ENCODE results near the gene PCCB. TPM values are rescaled to one million over a fixed set of nuclear protein-coding genes. Genes with fewer than 3 reads are reported as not detected.

Gene PCCB
- total RNA-seq, 1 experiment from 2014 or later = 63.4 TPM

DNA sequence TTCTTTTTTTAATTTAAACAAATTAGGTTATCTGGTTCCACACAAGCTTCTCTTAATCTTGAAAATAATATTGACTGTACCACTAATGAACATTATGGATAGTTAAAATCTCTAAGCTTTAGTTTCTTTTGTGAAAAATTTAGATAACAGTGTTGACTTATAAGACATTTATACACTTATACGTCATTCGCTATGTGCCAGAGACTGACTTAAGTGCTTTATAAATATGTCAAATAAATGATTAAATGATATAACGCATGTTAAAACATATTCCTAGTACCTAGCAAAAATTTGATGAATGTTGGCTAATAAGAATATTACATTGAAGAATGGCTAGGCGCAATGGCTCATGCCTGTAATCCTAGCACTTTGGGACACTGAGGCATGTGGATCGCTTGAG is 96.3 kb downstream of the PCCB start:
- no TSS peak for BruUV-seq (replicated peaks)
- ATAC-seq (no peak), DNase-seq (ENCODE audit: low read depth, low spot score) (no peak)
- Histone ChIP-seq H3K9me3 (ENCODE audit: control insufficient read depth, insufficient read depth, low read depth, low read length) (no peaks in the 10 kb centered on the region), H3K27me3 (ENCODE audit: control insufficient read depth, insufficient read depth, low read length) (no peaks in the 10 kb centered on the region), H3K36me3 (ENCODE audit: control insufficient read depth, insufficient read depth, low read length) (peaks cover 2% of the 10 kb centered on the region; the same call in 1 of the 2 replicates), H3K4me1 (ENCODE audit: control insufficient read depth, insufficient read depth, low read length) (peaks cover 3% of the 10 kb centered on the region; the same call in 1 of the 2 replicates), H3K4me3 (ENCODE audit: low read depth in 2 of 2, low read length in 2 of 2) (no peak overlapping the region), H3K27ac (ENCODE audit: low read length) (no peak overlapping the region)
- intact Hi-C loops (cut with micrococcal nuclease; ENCODE audit: unreplicated experiment) = no loop called here
- ChIA-PET POLR2A (interaction anchor here (0.7 kb wide), 1 partner anchor 103 kb away, joined by 18 read pairs; no protein-coding TSS in a partner anchor), CTCF (no interaction called here)
- in situ Hi-C loops (cut with HindIII; ENCODE audit: low pct_unique_long_range_greater_than_20kb, low sequenced_read_pairs) = no loop called here
- TF ChIP-seq TCF7L2 (IDR thresholded peaks at IDR 0.05; ENCODE audit: low read depth, low read length) (no peak), CTCF (IDR thresholded peaks at IDR 0.05) (no peak), REST (IDR thresholded peaks at IDR 0.05; ENCODE audit: insufficient read depth in 1 of 2, low read depth in 2 of 2, low read length in 1 of 2) (no peak), SIN3A (IDR thresholded peaks at IDR 0.05; ENCODE audit: borderline replicate concordance, insufficient read depth, low read depth, low read length) (no peak), POLR2AphosphoS5 (IDR thresholded peaks at IDR 0.05; ENCODE audit: low read depth, low read length) (no peak)

DNA sequence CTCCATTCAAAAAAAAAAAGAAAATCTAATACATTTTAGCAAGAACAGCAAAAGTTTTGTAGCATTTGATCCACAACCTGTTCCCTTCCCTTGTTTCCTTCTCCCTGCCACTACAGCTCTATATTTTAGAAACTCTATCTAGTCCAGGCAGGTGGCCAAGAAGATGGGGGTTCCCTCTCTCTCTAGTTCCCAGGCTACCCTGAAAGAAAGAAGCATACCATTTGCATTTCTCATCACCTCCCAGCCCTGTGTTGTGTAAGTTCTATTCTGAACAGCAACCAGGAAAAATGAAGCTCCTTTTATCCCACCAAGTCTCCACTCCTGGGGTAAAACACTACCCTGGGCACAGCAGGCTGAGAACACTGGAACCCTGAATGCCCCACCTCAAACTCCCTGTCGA is 100.0 kb downstream of the PCCB start:
- TF ChIP-seq CTCF (IDR thresholded peaks at IDR 0.05) (no peak), TCF7L2 (IDR thresholded peaks at IDR 0.05; ENCODE audit: low read depth, low read length) (no peak), REST (IDR thresholded peaks at IDR 0.05; ENCODE audit: insufficient read depth in 1 of 2, low read depth in 2 of 2, low read length in 1 of 2) (no peak), SIN3A (IDR thresholded peaks at IDR 0.05; ENCODE audit: borderline replicate concordance, insufficient read depth, low read depth, low read length) (no peak), POLR2AphosphoS5 (IDR thresholded peaks at IDR 0.05; ENCODE audit: low read depth, low read length) (no peak)
- BruUV-seq (replicated peaks) = no TSS peak
- Histone ChIP-seq H3K27ac (ENCODE audit: low read length) (no peak overlapping the region), H3K36me3 (ENCODE audit: control insufficient read depth, insufficient read depth, low read length) (0 out of 2 replicates have a peak, but pooled peaks cover 2% of the 10 kb centered on the region), H3K4me1 (ENCODE audit: control insufficient read depth, insufficient read depth, low read length) (no peaks in the 10 kb centered on the region), H3K4me3 (ENCODE audit: low read depth in 2 of 2, low read length in 2 of 2) (no peak overlapping the region), H3K27me3 (ENCODE audit: control insufficient read depth, insufficient read depth, low read length) (no peaks in the 10 kb centered on the region), H3K9me3 (ENCODE audit: control insufficient read depth, insufficient read depth, low read depth, low read length) (no peaks in the 10 kb centered on the region)
- ChIA-PET POLR2A (no interaction called here), CTCF (no interaction called here)
- ATAC-seq = no peak
- in situ Hi-C loops (cut with HindIII; ENCODE audit: low pct_unique_long_range_greater_than_20kb, low sequenced_read_pairs) = no loop called here
- DNase-seq (ENCODE audit: low read depth, low spot score) = no peak
- intact Hi-C loops (cut with micrococcal nuclease; ENCODE audit: unreplicated experiment) = loop anchor here (10.0 kb wide), 1 partner anchor 665 kb away; no protein-coding TSS in a partner anchor
